Umbilical cord (tissue), 2 donors: ENCODE measurements around the gene ACTL8. TPM values are rescaled to one million over a fixed set of nuclear protein-coding genes. Genes with fewer than 3 reads are reported as not detected.

Source experiments
- DNase-seq: peaks from one replicate; pipeline ENCODE4 v3.0.0-alpha.2; 2015; ENCODE audit warnings: low spot score
- total RNA-seq: library from RNA; depleted of rRNA; stranded (reverse); fragments of >200 nt; gene quantifications from one replicate; pipeline ENCODE4 v1.2.3, GENCODE V29; 2014; ENCODE audit warnings: low replicate concordance; ENCODE audit not compliant: insufficient read depth

ACTL8 gene
- total RNA-seq, 1 donor from 2014 or later, result 1.2 TPM

DNA sequence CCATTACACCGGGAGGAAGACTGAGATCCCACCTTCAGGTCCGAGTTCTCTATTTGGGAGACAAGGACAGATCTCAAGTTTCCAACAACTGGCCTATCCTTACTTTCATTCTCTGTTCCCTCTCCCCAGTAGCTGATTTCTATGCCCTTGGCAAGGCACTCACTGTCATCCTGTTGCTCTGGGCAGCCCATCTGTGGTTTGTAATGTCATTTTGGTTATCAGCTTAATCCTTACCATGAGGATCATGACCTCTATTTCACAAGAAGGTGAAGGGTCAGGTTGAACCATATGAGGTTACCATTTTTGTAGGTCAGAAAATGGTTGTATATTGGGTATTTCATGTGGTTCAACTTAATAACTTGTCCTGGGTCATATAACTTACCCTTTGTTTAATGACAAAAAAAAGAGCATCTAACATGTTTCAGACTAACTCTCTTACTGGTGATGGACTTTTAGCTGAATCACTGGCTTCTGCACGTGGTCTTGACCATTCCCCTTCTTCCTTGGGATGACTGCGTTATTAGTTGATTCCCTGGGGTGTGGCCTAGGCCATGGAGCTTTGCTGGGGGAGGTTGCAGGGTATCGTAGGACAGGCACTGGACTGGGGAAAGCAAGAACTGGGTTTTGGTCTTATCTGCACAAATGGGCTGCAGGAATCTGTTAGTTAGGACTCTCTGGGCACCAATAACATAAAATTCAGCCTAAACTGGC, 120.2 kb downstream of the ACTL8 start:
- DNase-seq, result peak; percentile 13

DNA sequence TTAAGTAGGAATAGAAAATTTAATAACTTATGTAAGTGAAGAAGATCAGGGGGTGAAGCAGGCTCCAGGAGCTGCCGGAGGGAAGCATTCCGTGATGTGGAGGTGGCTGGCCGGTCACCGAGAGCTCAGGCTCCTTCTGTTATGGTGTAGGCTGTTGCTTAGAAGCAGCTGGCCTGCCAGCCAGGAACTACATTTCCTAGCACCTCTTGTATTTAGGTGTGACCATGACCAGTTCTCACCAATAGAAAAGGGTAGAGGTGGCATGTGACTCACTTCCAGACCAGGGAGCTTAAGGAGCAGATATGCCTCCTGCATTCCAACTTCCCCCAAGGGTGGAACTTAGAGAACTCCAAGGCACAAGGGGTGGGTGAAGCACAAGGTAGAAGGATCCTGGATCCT, 120.7 kb downstream of the ACTL8 start:
- DNase-seq, result no peak

Other genes starting within 250 kb of the ACTL8 start
- gene ARHGEF10L, start 215.6 kb upstream of the ACTL8 start, total RNA-seq, result 42.4 TPM